ENCODE measurements around the gene VWDE.
"Not testable (repeated sequence)": the region's sequence is repeated elsewhere in the genome, so short reads cannot be mapped to it uniquely, and the experiment has no call there.

The VWDE gene
- 4.6 to 9.6 (median 7.3) reads per million in 3 donors for total RNA-seq

DNA sequence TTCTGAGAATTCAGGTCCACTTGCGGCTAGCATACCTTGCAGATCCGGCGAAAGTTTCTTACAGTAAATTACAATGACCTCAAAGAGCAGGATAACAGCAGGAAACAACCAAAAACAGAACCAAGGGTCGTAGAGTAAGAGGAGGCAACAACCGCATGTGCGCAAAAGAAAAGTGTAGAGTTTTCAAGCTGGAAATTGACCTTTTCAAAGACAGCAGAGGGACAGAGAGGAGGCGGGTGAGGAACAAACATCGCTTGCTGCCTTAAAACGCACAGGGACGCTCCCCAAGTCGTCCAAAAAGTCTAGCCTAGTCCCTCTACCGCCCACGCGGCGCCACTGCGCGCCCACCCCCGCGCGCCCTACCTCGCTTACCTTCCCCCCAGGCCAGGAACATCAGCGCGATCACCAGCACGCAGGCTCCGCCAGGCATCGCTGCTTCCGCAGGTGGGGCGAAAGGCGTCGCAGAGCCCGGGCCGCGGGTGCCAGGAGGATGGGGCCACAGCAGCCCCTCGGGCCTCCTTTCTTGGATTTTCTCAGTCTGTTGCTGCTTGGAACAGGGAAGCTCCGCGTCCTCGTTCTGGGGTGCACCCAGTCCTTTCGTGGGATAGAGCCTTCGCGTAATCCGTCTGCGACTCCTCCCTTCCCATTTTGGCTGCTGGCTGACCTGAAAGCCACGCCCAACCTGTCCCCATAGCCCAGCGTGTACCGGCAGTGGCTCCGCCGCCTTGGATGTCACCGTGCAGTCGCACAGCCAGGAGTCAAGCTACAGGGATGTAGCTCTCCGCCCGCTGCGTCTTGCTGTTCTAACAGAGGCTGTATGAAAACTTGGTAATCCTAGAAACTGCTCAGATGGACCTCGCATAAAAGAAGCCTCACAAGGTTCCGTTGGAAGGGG lies at the start of gene VWDE:
Gene VWDE (minus strand): TSS at position 579 of the 895 bp plus-strand sequence. CDS start 149 bp downstream, at position 430.
- Histone ChIP-seq H3K4me3 (ENCODE audit: insufficient read depth, low read depth, low read length, poor library complexity, severe bottlenecking) (peak within 1 kb of the TSS; percentile 62), H3K36me3 (ENCODE audit: control insufficient read depth, insufficient read depth, low read length) (no peaks in the 10 kb centered on the region), H3K9me3 (ENCODE audit: control insufficient read depth, low read length) (peaks cover 2% of the 10 kb centered on the region), H3K4me1 (ENCODE audit: control insufficient read depth, insufficient read depth, low read length, poor library complexity, severe bottlenecking) (peaks cover 10% of the 10 kb centered on the region), H3K27ac (ENCODE audit: insufficient read depth, low read length, poor library complexity, severe bottlenecking) (peak within 1 kb of the TSS; percentile 21), H3K27me3 (replicated peaks; ENCODE audit: control insufficient read depth, insufficient read depth, low read length, poor library complexity, severe bottlenecking) (no peaks in the 10 kb centered on the region)
- DNase-seq: peak; percentile 9 to 52 (median 27)

GRCh38 chr7:12453136-12453535 lies 49.5 kb upstream of the VWDE start:
- not testable (repeated sequence) for H3K4me3 ChIP-seq (ENCODE audit: insufficient read depth, low read depth, low read length, poor library complexity, severe bottlenecking); H3K4me1 ChIP-seq (ENCODE audit: control insufficient read depth, insufficient read depth, low read length, poor library complexity, severe bottlenecking); H3K27ac ChIP-seq (ENCODE audit: insufficient read depth, low read length, poor library complexity, severe bottlenecking); H3K36me3 ChIP-seq (ENCODE audit: control insufficient read depth, insufficient read depth, low read length); H3K27me3 ChIP-seq (replicated peaks; ENCODE audit: control insufficient read depth, insufficient read depth, low read length, poor library complexity, severe bottlenecking); DNase-seq; H3K9me3 ChIP-seq (ENCODE audit: control insufficient read depth, low read length)

DNA sequence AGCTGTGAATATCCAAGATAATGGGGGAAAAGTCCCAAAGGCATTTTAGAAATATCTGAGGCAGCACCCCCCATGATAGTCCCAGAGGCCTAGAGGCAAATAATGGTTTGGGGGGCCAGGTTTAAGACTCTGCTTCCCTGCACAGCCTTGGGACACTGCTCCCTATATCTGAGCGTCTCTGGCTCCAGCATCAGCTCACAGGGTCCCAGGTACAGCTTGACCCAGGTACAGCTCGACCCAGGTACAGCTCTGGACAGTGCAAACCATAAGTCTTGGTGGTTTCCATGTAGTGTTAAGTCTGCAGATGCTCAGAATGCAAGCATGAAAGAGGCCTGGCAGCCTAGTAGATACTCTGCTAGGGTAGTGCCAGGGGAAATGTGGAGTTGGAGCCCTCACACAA lies 47.0 kb upstream of the VWDE start:
- Histone ChIP-seq H3K36me3 (ENCODE audit: control insufficient read depth, insufficient read depth, low read length) (no peaks in the 10 kb centered on the region), H3K9me3 (ENCODE audit: control insufficient read depth, low read length) (no peaks in the 10 kb centered on the region), H3K27ac (ENCODE audit: insufficient read depth, low read length, poor library complexity, severe bottlenecking) (no peak overlapping the region), H3K27me3 (replicated peaks; ENCODE audit: control insufficient read depth, insufficient read depth, low read length, poor library complexity, severe bottlenecking) (no peaks in the 10 kb centered on the region), H3K4me1 (ENCODE audit: control insufficient read depth, insufficient read depth, low read length, poor library complexity, severe bottlenecking) (no peaks in the 10 kb centered on the region), H3K4me3 (ENCODE audit: insufficient read depth, low read depth, low read length, poor library complexity, severe bottlenecking) (no peak overlapping the region)
- no peak for DNase-seq

DNA sequence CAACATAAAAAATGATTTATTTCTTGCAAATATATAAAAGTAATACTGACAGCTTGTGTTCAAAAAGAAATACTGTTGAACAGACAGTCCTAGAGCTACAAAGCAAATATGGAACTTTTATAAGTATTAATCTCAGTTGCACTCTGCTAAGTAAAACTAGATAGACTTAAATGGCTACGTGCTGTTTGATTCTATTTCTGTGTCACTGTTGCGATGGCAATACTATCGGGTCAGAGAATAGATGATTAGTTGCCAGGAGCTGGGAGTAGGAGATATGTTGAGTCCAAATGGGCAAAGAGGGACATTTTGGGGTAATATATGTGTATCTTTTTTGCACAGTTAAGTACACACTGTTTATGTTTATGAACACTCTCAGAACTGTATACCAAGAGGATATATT lies 41.1 kb upstream of the VWDE start:
- Histone ChIP-seq H3K27ac (ENCODE audit: insufficient read depth, low read length, poor library complexity, severe bottlenecking) (no peak overlapping the region), H3K9me3 (ENCODE audit: control insufficient read depth, low read length) (no peaks in the 10 kb centered on the region), H3K36me3 (ENCODE audit: control insufficient read depth, insufficient read depth, low read length) (no peaks in the 10 kb centered on the region), H3K27me3 (replicated peaks; ENCODE audit: control insufficient read depth, insufficient read depth, low read length, poor library complexity, severe bottlenecking) (no peaks in the 10 kb centered on the region), H3K4me1 (ENCODE audit: control insufficient read depth, insufficient read depth, low read length, poor library complexity, severe bottlenecking) (no peaks in the 10 kb centered on the region), H3K4me3 (ENCODE audit: insufficient read depth, low read depth, low read length, poor library complexity, severe bottlenecking) (no peak overlapping the region)
- DNase-seq: no peak

DNA sequence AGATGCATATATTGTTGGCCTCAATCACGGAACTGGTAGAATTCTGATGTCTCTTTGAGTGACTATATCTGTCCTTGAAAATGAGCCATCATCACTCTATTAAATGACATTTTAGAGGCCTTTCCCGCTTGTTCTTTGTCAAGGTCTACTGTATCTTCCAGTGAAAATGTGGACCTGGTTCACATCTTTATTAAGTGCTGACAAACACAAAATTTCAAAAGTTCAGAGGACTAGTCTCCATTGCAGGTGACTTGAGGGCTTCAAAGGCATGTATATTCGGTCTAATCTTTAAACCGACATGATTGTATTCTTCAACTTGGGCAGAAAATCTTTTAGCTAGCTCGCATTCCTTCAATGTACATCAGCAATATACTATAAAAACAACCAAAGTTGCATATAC lies 36.6 kb upstream of the VWDE start:
- Histone ChIP-seq H3K4me3 (ENCODE audit: insufficient read depth, low read depth, low read length, poor library complexity, severe bottlenecking) (no peak overlapping the region), H3K27ac (ENCODE audit: insufficient read depth, low read length, poor library complexity, severe bottlenecking) (no peak overlapping the region), H3K27me3 (replicated peaks; ENCODE audit: control insufficient read depth, insufficient read depth, low read length, poor library complexity, severe bottlenecking) (no peaks in the 10 kb centered on the region)

DNA sequence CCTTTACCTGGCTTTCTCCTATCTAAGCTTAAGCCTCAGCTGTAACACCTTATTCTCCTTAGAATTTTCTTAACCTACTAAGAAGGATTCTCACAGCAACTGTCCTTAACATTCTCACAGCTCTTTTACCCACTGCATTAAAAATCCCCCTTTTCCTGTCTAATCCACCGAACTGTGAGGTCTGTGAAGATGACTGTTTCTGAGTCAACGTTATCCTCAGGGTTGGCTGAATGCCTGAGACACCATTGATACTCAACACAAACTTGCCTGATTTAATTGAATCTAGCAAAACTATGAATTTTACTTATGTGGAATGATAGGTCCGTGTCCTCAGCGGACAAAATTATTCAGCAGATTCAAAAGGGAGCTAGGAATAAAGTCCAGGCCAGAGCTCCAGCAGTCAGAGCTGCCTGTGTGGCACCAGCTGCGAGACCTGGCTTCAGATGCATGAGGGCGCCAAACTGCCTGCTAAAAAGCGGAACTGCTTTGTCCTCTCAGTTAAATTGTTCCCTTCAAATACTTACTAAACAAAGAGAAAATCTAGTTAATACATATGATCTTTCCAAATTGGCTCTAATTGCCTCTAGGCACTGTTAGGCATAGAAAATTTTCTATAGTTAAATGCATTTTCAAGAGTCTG lies 33.4 kb upstream of the VWDE start:
- H3K27ac ChIP-seq (ENCODE audit: insufficient read depth, low read length, poor library complexity, severe bottlenecking): no peak overlapping the region
- no peak overlapping the region for H3K4me3 ChIP-seq (ENCODE audit: insufficient read depth, low read depth, low read length, poor library complexity, severe bottlenecking)
- no peaks in the 10 kb centered on the region for H3K36me3 ChIP-seq (ENCODE audit: control insufficient read depth, insufficient read depth, low read length)
- H3K27me3 ChIP-seq (replicated peaks; ENCODE audit: control insufficient read depth, insufficient read depth, low read length, poor library complexity, severe bottlenecking): no peaks in the 10 kb centered on the region
- H3K4me1 ChIP-seq (ENCODE audit: control insufficient read depth, insufficient read depth, low read length, poor library complexity, severe bottlenecking): no peaks in the 10 kb centered on the region
- H3K9me3 ChIP-seq (ENCODE audit: control insufficient read depth, low read length): no peaks in the 10 kb centered on the region
- DNase-seq: no peak

More for the DNA sequence above, 36.6 kb upstream of the VWDE start:
- no peaks in the 10 kb centered on the region for H3K9me3 ChIP-seq (ENCODE audit: control insufficient read depth, low read length)
- no peaks in the 10 kb centered on the region for H3K36me3 ChIP-seq (ENCODE audit: control insufficient read depth, insufficient read depth, low read length)
- DNase-seq: no peak
- H3K4me1 ChIP-seq (ENCODE audit: control insufficient read depth, insufficient read depth, low read length, poor library complexity, severe bottlenecking): no peaks in the 10 kb centered on the region

DNA sequence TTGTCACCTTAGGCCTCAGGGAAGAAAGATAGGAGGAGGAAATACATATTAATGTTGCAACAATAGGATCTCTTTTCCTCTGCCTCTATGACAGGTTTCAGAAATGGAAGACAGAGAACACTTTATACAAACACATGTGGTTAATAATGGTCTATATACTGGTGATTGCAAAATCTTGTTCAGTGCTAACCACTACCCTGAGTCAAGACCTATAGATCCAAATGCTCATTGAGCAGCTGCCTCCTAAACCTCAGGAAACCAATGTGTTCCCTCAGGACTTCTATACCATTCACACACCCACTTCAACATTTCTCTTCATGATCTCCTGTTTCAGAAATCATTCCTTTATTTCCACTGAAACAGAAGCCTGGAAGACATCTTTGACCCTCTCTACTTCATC lies 32.5 kb upstream of the VWDE start:
- no peaks in the 10 kb centered on the region for H3K4me1 ChIP-seq (ENCODE audit: control insufficient read depth, insufficient read depth, low read length, poor library complexity, severe bottlenecking)
- no peak overlapping the region for H3K27ac ChIP-seq (ENCODE audit: insufficient read depth, low read length, poor library complexity, severe bottlenecking)
- no peak overlapping the region for H3K4me3 ChIP-seq (ENCODE audit: insufficient read depth, low read depth, low read length, poor library complexity, severe bottlenecking)
- no peaks in the 10 kb centered on the region for H3K36me3 ChIP-seq (ENCODE audit: control insufficient read depth, insufficient read depth, low read length)
- no peak for DNase-seq
- no peaks in the 10 kb centered on the region for H3K27me3 ChIP-seq (replicated peaks; ENCODE audit: control insufficient read depth, insufficient read depth, low read length, poor library complexity, severe bottlenecking)
- H3K9me3 ChIP-seq (ENCODE audit: control insufficient read depth, low read length): no peaks in the 10 kb centered on the region

GRCh38 chr7:12434012-12434642 lies 30.5 kb upstream of the VWDE start:
- Histone ChIP-seq H3K9me3 (ENCODE audit: control insufficient read depth, low read length) (no peaks in the 10 kb centered on the region), H3K4me1 (ENCODE audit: control insufficient read depth, insufficient read depth, low read length, poor library complexity, severe bottlenecking) (no peaks in the 10 kb centered on the region), H3K36me3 (ENCODE audit: control insufficient read depth, insufficient read depth, low read length) (no peaks in the 10 kb centered on the region), H3K4me3 (ENCODE audit: insufficient read depth, low read depth, low read length, poor library complexity, severe bottlenecking) (no peak overlapping the region), H3K27me3 (replicated peaks; ENCODE audit: control insufficient read depth, insufficient read depth, low read length, poor library complexity, severe bottlenecking) (no peaks in the 10 kb centered on the region), H3K27ac (ENCODE audit: insufficient read depth, low read length, poor library complexity, severe bottlenecking) (no peak overlapping the region)
- no peak for DNase-seq

DNA sequence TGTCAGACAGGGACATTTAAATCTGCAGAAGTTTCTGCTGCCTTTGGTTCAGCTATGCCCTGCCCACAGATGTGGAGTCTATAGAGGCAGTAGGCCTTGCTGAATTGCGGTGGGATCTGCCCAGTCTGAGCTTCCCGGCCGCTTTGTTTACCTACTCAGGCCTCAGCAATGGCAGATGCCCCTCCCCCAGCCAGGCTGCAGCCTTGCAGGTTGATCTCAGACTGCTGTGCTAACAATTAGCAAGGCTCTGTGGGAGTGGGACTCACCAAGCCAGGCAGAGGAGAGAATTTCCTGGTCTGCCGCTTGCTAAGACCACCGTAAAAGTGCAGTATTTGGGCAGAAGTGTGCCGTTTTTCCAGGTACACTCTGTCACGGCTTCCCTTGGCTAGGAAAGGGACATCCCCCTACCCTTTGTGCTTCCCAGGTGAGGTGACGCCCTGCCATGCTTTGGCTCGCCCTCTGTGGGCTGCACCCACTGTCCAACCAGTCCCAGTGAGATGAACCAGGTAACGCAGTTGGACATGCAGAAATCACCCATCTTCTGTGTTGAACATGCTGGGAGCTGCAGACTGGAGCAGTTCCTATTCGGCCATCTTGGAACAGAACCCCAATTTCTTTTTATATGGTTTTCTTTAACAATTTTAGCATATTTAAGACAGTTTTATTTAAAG lies 28.4 kb upstream of the VWDE start:
- Histone ChIP-seq H3K9me3 (ENCODE audit: control insufficient read depth, low read length) (no peaks in the 10 kb centered on the region), H3K27me3 (replicated peaks; ENCODE audit: control insufficient read depth, insufficient read depth, low read length, poor library complexity, severe bottlenecking) (no peaks in the 10 kb centered on the region), H3K27ac (ENCODE audit: insufficient read depth, low read length, poor library complexity, severe bottlenecking) (no peak overlapping the region), H3K4me1 (ENCODE audit: control insufficient read depth, insufficient read depth, low read length, poor library complexity, severe bottlenecking) (no peaks in the 10 kb centered on the region), H3K36me3 (ENCODE audit: control insufficient read depth, insufficient read depth, low read length) (no peaks in the 10 kb centered on the region), H3K4me3 (ENCODE audit: insufficient read depth, low read depth, low read length, poor library complexity, severe bottlenecking) (no peak overlapping the region)
- no peak for DNase-seq

All from effector memory CD4-positive, alpha-beta T cell (primary cell).